ENCODE results near the gene ALOX15B.
"Not testable (repeated sequence)": the region's sequence is repeated elsewhere in the genome, so short reads cannot be mapped to it uniquely, and the experiment has no call there.

ALOX15B gene

DNA sequence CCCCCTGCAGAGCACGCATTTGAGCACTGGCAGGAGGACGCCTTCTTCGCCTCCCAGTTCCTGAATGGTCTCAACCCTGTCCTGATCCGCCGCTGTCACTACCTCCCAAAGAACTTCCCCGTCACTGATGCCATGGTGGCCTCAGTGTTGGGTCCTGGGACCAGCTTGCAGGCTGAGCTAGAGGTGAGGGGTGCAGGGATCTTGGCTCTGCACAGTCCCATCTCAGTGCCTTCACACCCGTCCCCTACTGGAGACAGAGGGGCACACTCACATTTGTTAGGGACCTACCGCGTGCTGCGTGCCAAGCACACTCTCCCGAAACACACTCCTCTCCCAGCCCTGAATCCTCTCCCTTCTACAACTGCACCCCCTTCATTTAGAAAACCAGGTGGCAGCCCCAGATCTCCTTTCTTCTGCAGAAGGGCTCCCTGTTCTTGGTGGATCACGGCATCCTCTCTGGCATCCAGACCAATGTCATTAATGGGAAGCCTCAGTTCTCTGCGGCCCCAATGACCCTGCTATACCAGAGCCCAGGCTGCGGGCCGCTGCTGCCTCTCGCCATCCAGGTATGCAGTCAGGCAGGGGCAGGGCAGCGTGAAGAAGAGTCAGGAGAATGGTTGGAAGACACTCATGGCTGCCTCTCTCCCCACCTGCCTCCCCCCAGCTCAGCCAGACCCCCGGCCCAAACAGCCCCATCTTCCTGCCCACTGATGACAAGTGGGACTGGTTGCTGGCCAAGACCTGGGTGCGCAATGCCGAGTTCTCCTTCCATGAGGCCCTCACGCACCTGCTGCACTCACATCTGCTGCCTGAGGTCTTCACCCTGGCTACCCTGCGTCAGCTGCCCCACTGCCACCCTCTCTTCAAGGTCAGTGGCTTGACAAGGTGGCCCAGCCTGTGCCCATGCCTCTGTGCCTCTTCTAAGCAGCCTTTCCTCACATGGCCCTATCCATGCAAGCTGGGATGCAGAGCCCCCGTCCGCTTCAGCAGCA, 6.3 kb downstream of the ALOX15B start:
- DNase-seq, result no peak

GRCh38 chr17:8046306-8046928, 7.6 kb downstream of the ALOX15B start:
- DNase-seq, result no peak

- DNase-seq, result no peak
These were observed 8.3 kb downstream of the ALOX15B start for GRCh38 chr17:8046929-8047768.

DNA sequence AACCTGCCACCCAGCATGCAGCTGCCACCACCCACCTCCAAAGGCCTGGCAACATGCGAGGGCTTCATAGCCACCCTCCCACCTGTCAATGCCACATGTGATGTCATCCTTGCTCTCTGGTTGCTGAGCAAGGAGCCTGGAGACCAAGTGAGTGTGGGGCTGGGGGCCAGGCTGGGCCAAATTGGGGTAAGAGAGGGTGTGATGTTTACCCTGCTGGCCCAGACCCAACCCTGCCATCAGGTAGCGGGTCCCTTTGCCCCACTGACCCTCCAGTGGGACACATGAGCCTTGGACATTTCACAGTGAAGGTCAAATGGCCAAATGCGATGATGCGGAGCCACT, 8.9 kb downstream of the ALOX15B start:
- DNase-seq, result no peak

DNA sequence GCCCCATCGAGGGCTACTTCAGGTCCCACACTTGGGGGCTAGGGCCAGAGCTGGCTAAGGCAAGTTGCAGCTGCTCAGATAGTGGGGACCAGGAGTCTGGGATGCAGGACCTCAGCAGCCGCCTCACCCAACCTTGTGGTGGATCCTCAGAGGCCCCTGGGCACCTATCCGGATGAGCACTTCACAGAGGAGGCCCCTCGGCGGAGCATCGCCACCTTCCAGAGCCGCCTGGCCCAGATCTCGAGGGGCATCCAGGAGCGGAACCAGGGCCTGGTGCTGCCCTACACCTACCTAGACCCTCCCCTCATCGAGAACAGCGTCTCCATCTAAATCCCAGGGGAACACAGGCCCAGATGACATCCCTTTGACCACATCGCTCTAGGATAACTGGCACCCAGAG, 9.4 kb downstream of the ALOX15B start:
- no peak for DNase-seq

DNA sequence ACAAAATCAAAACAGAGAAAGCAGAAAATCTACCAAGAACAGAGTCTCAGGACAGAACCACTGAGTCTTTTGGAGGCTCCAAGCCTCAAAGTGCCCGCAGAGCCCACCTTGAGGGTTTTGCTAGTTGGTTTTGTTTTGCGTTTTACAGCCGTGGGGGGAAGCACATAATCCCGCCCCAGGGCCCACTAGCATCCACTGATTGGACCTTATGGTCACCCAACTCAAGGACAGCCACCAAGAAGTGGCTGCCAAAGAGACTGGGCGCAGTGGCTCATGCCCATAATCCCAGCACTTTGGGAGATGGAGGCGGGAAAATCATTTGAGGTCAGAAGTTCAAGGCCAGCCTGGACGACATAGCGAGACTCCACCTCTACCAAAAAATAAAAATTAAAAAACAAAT, 9.9 kb downstream of the ALOX15B start:
- no peak for DNase-seq

DNA sequence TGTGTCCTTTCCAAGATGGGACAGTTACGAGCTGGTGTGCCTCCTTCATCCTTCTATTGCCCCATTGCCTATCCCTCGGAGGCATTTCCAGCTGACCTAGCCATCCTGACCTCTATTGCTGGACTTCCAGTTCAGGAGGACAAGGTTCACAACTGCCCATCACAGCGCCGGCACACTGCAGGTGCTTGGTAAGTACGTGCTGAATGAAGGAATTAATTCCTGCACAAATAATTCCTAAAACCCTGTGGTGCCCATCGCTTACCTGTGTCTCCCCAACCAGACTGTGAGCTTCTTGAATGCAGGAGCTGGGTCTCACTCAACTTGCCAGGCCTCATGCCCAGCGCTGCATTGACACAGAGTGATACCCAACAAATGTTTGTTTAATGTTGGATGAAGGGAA, 13.0 kb downstream of the ALOX15B start:
- no peak for DNase-seq

- no peak for DNase-seq
These were observed 13.7 kb downstream of the ALOX15B start for GRCh38 chr17:8052256-8053252.

- no peak for DNase-seq
These were observed 14.7 kb downstream of the ALOX15B start for GRCh38 chr17:8053600-8053999.

DNA sequence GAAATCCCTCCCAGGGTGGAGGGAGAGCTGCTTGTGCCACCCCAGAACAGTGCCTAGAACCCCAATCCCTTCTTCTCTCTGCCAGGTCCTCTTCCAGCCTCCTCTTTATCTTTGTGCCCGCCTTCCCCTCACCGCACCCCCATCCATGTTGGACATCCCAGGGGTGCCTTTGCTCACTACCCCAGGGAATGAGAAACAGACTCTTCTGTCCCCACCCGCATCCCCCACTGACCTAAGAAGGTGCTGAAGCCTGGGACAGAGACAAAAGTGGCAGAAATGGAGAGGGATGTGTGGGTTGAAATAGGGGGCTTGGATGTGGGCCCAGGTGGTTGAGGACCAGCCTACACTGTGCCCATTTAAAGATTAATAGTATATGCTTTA, 17.0 kb downstream of the ALOX15B start:
- DNase-seq, result no peak

DNA sequence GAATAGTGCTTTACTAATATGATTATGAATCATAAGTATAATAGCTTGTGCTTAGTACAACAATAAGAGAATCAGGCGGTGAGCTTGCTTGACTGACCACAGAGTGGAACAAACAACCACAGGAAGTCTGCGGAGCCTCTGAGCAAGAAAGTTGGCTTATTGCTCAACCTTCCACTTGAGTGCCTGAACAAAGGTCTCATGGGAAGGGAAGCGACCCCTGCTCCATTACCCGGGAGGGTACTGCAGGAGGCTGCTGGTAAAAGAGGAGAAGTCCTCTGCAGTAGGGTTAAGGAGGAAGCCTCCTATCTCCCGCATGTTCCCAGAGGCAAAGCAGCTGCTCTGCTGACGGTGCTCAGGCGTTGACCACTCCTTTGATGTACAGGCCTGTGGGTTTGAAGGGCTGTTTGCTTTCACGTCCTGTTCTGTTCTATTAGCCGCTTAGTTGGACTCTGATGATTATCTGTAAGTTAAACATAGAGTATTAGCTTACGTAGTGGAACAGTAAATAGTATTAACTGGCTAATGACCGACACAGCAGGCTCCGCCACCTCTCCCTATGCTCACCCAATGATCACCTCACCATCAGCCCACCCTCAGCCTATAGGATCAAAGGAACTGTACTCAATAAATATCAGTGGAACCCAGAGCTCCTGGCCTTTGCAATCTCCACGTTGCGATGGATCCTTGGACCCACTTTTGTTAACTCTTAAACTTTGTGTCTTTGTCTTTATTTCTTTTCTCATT, 17.5 kb downstream of the ALOX15B start:
- peak; percentile 78 to 81 for DNase-seq

DNA sequence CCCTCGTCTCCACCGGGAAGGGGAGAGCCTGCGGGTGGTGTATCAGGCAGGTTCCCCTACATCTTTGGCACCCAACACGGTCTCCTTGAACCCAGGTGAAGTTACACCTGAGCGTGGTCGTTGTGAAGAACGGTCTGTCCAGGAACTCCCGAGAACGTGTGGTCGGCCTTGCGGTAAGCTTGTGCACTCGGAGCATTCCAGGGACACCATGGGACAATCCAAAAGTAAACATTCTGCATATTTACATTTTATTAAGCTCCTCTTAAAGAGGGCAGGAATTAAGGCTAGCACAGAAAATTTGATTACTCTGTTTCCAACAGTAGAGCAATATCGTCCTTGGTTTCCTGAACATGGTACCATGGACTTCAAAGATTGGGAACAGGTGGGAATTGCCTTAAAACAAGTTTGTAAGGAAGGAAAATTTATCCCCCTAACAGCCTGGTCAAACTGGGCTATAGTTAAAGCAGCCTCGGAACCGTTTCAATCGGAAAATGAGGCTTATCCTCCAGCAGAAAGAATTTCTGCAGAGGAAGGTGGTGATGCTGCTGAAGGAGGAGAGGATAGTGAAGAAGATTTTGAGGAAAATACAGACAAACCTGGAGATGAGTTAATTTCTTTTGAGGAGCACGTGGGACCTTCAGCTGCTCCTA, 18.2 kb downstream of the ALOX15B start:
- DNase-seq, result no peak

GRCh38 chr17:8057691-8058114, 18.8 kb downstream of the ALOX15B start:
- DNase-seq, result peak; percentile 67 to 92

GRCh38 chr17:8059131-8059530, 20.3 kb downstream of the ALOX15B start:
- no peak for DNase-seq

GRCh38 chr17:8060274-8060673, 21.4 kb downstream of the ALOX15B start:
- DNase-seq, result peak; percentile 61 to 99

DNA sequence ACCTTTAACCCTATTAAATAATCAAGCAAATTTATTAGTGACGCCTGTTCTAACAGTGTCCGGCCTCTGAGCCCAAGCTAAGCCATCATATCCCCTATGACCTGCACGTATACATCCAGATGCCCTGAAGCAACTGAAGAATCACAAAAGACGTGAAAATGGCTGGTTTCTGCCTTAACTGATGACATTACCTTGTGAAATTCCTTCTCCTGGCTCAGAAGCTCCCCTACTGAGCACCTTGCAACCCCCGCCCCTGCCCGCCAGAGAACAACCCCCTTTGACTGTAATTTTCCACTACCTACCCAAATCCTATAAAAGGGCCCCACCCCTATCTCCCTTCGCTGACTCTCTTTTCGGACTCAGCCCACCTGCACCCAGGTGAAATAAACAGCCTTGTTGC, 23.0 kb downstream of the ALOX15B start:
- DNase-seq, result not testable (repeated sequence)

DNA sequence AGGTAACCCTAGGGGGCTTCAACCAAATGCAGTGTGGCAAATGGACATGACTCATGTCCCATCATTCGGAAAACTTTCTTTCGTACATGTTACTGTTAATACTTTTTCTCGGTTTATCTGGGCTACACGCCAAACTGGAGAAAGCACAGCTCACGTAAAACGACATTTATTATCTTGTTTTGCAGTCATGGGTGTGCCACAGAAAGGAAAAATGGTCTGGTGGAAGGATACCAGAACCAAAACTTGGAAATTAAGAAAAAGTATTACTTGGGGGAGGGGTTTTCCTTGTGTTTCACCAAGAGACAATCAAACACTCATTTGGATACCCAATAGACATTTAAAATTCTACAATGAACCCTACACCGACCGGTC, 23.6 kb downstream of the ALOX15B start:
- no peak for DNase-seq

GRCh38 chr17:8062807-8063483, 24.1 kb downstream of the ALOX15B start:
- no peak for DNase-seq

- no peak for DNase-seq
These were observed 25.1 kb downstream of the ALOX15B start for GRCh38 chr17:8063761-8064534.
